Adipose tissue (tissue), 3 donors: ENCODE results near the gene SLC25A42. TPM values are rescaled to one million over a fixed set of nuclear protein-coding genes. Genes with fewer than 3 reads are reported as not detected.

Source experiments
- H3K27ac ChIP-seq: one replicate; pipeline ENCODE4 v1.5.1; 2013; ENCODE audit warnings: low read depth, low read length
- WGBS, 3 donors: extraction: QIAGEN DNeasy Blood & Tissue Kit; methylation state at CpG; one replicate each; pipeline ENCODE4 v1.1.7; 2013; 5-methylcytosine and 5-hydroxymethylcytosine counted together
- polyA plus RNA-seq, 3 donors: library from polyadenylated mRNA; stranded (reverse); fragments of 200-250 nt; gene quantifications; one replicate each; pipeline ENCODE4 v1.2.3, GENCODE V29; 2013
- donor health status: healthy with polysubstance abuse.
- donor health status: Bipolar disorder and iron deficiency.
- donor health status: healthy.

Gene SLC25A42
- polyA plus RNA-seq, 3 donors = 10.8 to 11.4 (median 11.0) TPM

- WGBS, 3 donors = 83 to 93% (median 87%) methylated on average over 4 of the region's 4 CpGs
- no peak overlapping the region for H3K27ac ChIP-seq
These were observed 1.2 kb upstream of the SLC25A42 start for GRCh38 chr19:19062454-19063182.

DNA sequence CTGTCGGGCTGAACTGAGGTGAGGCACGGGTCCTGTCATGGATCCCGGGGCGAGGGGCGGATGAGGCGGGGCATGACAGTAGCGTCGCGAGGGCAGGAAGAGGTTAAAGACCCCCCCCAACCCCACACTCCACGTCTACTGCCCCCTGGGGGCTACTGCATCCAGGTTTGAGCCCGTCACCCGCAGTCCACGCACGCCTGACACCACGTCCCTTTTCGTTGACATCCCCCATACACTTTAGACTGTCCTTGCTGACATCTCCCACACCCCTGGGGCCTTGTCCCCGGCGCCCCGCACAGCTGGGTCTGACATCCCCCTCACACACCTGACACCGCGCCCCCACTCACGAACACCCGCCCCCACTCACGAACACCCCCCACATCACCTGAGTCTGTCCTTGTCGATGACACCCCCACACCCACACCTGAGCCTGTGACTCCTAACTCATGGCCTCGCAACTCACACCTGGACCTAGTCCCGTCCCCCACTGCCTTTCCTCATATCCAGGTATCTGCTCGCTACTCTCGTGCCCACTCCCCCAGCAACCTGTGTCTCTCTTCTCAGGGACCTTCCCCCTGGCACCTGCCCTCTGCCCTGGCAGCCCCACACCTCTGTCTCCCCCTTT is 416 bp downstream of the SLC25A42 start:
- 1 to 2% (median 1%) methylated on average over 28 to 29 of the region's 29 CpGs for WGBS, 3 donors
- H3K27ac ChIP-seq = no peak overlapping the region

DNA sequence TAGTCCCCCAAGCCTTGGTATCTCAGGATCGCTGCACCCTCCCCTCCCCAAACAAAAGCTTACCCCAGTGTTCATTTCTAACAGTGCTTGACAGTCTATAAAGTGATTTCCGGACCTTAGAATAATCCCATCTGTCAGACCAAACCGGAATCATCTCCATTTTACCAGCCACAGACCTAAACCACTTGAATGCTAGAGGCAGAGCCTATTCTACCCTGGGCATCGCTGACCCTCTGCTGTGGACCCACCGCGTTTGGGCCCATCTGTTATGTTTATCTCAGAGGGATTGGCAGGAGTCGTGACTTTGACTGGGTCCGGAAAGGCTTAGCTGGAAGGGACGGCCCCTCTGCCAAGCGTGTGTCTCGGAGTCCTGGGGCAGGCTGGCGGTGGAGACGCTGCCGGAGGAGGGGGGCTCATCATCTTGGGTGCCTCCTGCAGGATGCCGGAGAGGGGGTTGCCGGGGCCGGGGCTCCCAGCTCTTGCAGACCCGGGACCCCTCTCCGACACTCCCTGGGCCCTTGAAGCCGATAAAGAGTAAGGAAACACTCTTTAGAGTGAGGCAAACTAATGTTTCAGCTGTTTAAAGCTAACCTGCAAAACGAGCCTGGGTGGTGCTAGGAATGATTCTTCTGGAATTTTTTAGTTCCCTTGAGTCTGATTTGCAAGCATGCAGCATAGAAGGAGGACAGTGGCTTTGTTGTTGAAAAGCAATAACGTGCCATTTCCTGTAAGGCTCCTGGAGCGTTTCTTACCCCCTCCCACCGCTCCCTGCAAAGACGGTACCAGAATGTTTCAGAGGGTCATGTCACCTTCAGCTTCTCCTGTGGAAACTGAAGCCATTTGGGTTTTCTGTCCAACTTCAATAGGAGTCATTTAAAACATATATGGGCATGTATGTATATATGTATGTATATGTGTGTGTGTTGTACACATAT is 1.3 kb downstream of the SLC25A42 start:
- WGBS, 3 donors = 2 to 3% (median 2%) methylated on average over 25 of the region's 25 CpGs

GRCh38 chr19:19067276-19068072 is 3.7 kb downstream of the SLC25A42 start:
- 71 to 88% (median 74%) methylated on average over 11 of the region's 11 CpGs for WGBS, 3 donors

More for the DNA sequence above, 1.3 kb downstream of the SLC25A42 start:
- H3K27ac ChIP-seq = no peak overlapping the region

GRCh38 chr19:19068659-19069654 is 5.2 kb downstream of the SLC25A42 start:
- H3K27ac ChIP-seq = no peak overlapping the region
- WGBS, 3 donors = 75 to 79% (median 77%) methylated on average over 11 of the region's 11 CpGs

More at GRCh38 chr19:19067276-19068072, 3.7 kb downstream of the SLC25A42 start:
- no peak overlapping the region for H3K27ac ChIP-seq

DNA sequence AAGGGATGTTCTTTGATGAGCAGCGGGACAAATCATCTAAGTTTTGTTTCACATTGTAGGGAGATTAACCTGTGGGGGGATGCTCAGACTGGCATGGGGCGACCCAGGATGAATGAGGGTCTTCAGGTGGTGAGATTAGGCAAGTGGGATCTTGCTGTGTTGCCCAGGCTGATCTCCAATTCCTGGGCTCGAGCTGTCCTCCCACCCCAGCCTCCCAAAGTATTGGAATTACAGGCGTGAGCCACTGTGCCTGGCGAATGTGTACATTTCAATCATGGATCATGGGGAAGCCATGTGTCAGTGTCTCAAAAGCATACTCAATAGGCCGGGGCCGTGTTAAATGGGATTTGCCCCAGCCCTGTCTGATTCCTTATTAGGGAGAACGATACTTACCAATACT is 8.1 kb downstream of the SLC25A42 start:
- 96 to 97% (median 97%) methylated on average over 8 of the region's 8 CpGs for WGBS, 3 donors
- H3K27ac ChIP-seq = no peak overlapping the region

- no peak overlapping the region for H3K27ac ChIP-seq
- 57 to 64% (median 62%) methylated on average over 13 of the region's 13 CpGs for WGBS, 3 donors
These were observed 10.5 kb downstream of the SLC25A42 start for GRCh38 chr19:19074196-19074882.

- WGBS, 3 donors = 86 to 90% (median 89%) methylated on average over 8 of the region's 8 CpGs
- H3K27ac ChIP-seq = no peak overlapping the region
These were observed 11.3 kb downstream of the SLC25A42 start for GRCh38 chr19:19075126-19075525.

- WGBS, 3 donors = 76 to 87% (median 77%) methylated on average over 1 of the region's 1 CpG
- H3K27ac ChIP-seq = no peak overlapping the region
These were observed 12.7 kb downstream of the SLC25A42 start for GRCh38 chr19:19076476-19076875.

DNA sequence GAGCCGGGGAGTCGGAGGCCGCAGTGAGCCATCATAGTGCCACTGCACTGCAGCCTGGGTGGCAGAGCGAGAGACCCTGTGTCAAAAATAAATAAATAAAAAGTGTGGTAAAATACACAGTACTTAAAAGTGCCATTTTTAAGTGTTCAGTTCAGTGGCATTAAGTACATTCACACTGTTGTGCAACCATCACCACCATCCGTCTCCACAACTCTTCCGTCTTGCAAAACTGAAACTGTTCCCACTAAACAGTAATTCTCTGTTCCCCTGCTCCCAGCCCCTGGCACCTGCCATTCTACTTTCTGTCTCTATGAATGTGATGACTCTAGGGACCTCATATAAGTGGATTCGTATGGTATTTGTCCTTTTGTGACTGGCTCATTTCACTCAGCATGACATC is 13.3 kb downstream of the SLC25A42 start:
- WGBS, 3 donors = 77 to 94% (median 77%) methylated on average over 7 of the region's 7 CpGs
- H3K27ac ChIP-seq = no peak overlapping the region

DNA sequence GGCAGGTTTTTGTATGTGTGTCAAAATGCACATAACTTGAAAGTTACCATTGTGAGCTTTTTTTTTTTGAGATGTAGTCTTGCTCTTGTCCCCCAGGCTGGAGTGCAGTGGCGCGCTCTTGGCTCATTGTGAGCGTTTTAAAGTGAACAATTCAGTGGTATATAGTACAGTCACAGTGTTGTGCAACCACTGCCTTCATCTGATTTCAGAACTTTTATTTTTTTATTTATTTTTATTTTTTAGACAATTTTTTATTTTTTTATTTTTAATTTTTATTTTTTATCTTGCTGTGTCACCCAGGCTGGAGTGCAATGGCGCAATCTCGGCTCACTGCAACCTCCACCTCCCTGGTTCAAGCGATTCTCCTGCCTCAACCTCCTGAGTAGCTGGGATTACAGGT is 15.0 kb downstream of the SLC25A42 start:
- 80 to 96% (median 86%) methylated on average over 6 of the region's 6 CpGs for WGBS, 3 donors
- no peak overlapping the region for H3K27ac ChIP-seq

DNA sequence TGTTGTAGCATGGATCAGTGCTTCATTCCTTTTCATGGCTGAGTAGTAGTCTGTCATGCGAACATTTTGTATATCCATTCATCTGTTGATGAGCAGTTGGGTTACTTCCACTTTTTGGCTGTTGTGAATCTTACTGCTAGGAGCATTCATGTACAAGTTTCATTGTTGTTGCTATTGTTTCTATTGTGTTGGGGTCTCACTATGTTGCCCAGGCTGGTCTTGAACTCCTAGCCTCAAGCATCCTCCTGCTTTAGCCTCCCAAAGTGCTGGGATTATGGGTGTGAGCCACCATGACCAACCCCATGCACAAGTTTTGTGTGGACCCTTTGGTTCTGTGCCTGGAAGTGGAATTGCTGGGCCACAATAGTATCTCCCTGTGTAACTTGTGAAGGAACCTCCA is 15.8 kb downstream of the SLC25A42 start:
- WGBS, 3 donors = 100% methylated on average over 1 of the region's 1 CpG
- no peak overlapping the region for H3K27ac ChIP-seq

GRCh38 chr19:19081642-19082151 is 17.9 kb downstream of the SLC25A42 start:
- WGBS, 3 donors = 73 to 82% (median 74%) methylated on average over 16 of the region's 16 CpGs
- no peak overlapping the region for H3K27ac ChIP-seq

DNA sequence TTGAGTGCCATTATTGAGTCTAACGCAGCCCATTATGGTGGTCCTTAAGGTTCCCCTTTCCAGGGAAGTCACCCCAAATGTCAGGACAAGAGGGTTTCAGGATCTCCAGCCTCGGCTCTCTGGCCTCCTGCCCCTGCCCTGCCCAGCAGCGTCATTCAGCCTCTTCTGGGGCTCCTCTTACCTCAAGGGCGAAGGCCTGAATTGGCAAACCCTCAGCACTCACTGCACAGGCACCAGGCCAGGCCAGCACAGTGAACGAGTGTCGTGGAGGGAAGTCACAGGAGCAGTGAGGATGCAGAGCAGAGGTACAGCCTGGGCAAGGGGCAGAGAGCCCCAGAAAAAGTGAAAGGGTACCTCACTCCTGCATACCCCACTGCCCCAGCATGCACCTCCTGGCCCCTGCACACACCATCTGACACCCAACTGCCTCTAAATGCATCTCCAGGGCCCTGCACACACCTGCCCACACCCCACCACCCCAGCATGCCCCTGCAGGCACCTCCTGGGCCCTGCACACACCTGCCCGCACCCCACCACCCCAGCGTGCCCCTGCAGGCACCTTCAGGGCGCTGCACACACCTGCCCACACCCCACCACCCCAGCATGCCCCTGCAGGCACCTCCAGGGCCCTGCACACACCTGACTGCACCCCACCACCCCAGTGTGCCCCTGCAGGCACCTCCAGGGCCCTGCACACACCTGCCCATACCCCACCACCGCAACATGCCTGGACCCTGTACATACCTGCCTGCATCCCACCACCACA is 19.8 kb downstream of the SLC25A42 start:
- H3K27ac ChIP-seq = no peak overlapping the region
- 88 to 92% (median 91%) methylated on average over 8 to 10 of the region's 10 CpGs for WGBS, 3 donors

DNA sequence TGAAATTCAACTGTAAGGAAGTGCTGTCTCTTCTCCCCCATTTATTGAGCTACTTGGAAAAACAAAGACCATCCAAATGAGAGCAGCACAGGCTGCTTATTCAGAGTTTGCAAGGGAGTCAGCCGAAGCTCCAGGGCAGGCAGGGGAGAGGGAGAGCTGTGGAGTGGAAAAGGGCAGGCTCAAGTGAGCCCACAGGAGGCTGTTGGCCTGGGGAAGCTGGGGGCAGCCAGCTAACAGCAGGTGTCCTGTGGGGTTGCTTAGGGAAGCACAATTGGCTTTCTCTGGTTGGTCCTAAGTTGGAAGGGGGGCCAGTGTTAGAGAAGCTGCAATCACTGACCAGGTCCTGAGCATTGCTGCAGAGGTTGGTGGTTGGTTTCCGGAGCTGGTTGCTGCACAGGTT is 23.9 kb downstream of the SLC25A42 start:
- 79 to 88% (median 80%) methylated on average over 2 of the region's 2 CpGs for WGBS, 3 donors
- no peak overlapping the region for H3K27ac ChIP-seq

- 87 to 94% (median 89%) methylated on average over 7 of the region's 7 CpGs for WGBS, 3 donors
These were observed 30.7 kb downstream of the SLC25A42 start for GRCh38 chr19:19094513-19094912.

More at GRCh38 chr19:19094513-19094912, 30.7 kb downstream of the SLC25A42 start:
- no peak overlapping the region for H3K27ac ChIP-seq
